Measurements from ENCODE around the gene MCM3AP.

Gene MCM3AP

DNA sequence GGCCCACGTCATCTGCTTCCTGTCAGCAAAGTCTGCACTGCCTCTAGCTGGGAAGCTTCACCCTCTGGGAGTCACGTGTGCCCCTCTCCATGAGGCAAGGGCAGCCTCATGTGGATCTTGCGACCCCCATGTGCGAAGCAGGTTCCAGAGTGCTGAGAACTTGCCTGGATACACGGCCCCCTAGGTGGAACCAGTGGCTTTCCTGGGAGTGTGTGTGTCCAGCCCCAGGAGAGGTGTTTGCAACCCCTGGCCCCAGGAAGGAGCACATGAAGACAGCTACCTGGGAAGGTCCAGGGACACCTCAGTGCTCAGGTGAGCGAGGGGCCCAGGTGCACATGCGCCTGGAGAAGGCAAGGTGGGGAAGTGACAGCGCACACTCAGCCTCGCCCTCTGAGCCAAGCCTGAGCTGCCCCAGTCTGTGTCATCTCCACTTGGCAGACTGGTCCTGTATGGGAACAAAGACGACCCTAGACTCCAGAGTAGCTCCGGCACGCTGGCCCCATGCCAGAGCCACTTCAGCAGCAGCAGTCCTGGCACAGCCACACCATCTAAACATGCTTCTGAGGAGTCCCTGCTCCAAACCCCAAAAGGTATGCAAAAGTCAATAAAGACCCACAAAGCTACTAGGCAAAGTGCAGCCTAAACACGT lies 65.7 kb downstream of the MCM3AP start:
- TF ChIP-seq CTCF (IDR thresholded peaks at IDR 0.05; ENCODE audit: extremely low read depth, missing control alignments): no peak
- no peak for DNase-seq (ENCODE audit: low spot score)

DNA sequence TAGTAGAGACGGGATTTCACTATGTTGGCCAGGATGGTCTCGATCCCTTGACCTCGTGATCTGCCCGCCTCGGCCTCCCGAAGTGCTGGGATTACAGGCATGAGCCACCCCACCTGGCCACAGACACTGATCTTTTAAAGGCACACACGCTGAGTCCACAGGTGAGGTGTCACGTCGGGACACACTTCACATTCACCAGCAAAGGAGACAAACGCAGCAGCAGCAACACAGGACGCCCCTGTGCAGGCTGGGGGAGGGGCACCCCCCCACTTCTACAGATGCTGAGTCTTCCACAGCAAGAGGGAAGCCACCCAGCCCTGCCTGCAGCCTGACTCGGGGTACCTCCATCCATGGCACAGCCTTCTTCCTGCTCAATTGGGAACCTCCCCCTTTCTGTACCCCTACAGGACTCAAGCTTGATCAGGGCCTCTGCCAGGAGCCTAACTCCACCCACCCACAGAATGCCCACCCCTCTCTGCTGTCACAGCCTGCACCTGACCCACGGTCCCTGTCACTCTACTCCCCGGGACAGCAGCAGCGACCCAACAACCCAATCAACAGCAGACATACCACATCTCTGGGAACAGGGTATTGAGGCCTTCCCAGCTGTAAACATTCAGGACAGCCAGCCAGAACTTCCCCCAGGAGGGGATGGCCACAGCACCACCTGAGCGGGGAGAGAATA lies 66.4 kb downstream of the MCM3AP start:
- TF ChIP-seq CTCF (IDR thresholded peaks at IDR 0.05; ENCODE audit: extremely low read depth, missing control alignments): no peak
- no peak for DNase-seq (ENCODE audit: low spot score)

- TF ChIP-seq CTCF (IDR thresholded peaks at IDR 0.05; ENCODE audit: extremely low read depth, missing control alignments): no peak
- no peak for DNase-seq (ENCODE audit: low spot score)
Observed at GRCh38 chr21:46217511-46218196, 67.8 kb downstream of the MCM3AP start.

- no peak for TF ChIP-seq CTCF (IDR thresholded peaks at IDR 0.05; ENCODE audit: extremely low read depth, missing control alignments)
- DNase-seq (ENCODE audit: low spot score): no peak
Observed at GRCh38 chr21:46216132-46216747, 69.2 kb downstream of the MCM3AP start.

DNA sequence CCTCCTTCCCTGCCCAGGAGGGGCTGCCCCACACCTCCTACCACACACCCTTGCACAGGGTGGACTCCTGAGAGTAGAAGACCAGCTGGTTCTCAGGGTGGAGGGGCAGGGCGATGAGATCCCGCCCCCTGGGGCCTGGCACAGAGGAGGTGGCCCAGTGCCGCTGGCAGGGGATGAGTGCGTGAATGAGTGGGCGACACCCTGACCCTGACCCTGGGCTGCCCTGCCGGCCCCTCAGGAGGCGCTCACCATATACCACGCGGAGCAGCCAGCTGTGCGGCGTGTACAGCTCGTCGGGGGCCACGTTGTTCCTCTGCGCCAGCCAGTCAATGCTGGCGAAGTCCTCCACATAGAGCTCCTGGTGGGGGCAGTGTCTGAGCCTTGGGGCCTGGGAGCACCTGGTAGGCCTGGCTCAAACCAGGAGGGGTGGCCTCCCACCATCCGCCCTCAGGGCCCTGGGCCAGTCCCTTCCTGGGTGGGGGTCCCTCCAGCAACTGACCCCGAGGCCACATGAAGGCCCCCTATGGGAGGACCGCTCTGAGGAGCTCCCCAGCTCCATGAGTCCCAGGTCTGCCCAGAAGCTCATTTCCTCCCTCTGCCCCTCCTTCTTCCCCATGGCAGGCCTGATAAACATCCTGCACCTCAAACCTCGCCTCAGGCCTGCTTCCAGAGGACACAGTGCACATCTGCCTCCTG lies 69.8 kb downstream of the MCM3AP start:
- no peak for TF ChIP-seq CTCF (IDR thresholded peaks at IDR 0.05; ENCODE audit: extremely low read depth, missing control alignments)

DNA sequence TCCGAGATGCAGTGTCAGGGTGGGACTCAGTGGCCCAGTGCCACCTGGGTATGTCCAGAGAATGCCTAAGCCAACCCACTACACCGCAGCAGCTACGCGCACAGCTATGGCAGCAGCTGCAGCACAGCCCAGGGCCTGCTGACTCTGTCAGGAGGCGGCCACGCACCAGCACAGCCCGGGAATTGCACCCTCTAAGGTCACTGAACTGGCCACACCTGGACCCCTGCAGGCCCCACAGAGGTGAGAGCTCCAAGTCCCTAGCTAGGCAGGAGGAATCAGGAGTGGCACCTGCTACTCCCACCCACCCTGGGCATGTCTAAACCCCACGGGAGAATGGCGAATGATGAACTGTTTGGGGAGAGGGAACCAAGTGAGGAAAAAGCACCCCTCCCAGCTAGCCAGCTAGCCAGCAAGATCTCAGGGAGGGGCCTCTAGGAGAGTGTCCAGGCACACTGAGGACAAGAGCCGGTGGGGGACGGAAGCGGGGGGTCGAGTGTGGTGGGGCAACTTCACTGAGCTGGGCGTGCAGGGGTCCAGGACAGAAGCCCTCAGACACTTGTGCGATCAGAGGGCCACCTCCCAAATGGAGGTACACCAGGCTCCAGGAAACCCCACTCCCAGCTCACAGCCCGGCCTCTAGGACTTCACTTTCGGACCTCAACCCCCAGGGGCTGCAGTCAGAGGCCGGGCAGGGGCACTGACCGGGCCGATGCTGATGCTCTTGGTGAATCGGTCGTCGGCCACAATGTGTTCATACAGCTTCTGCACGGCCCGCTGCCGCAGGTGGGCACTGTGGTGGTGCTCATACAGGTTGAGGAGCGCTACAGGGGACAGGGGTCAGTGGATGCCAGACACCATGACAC lies 70.7 kb downstream of the MCM3AP start:
- DNase-seq (ENCODE audit: low spot score): no peak
- no peak for TF ChIP-seq CTCF (IDR thresholded peaks at IDR 0.05; ENCODE audit: extremely low read depth, missing control alignments)

More for the DNA sequence above, 69.8 kb downstream of the MCM3AP start:
- no peak for DNase-seq (ENCODE audit: low spot score)

All from GM20000 (cell line).